OCI-LY3 (cell line): ENCODE data around the gene AFF1.

Experiments
- EZH2phosphoT487 ChIP-seq: fragments of 200-600 bp; shearing (Covaris generic); IDR thresholded peaks from 2 replicates; pipeline ENCODE4 v1.6.1; 2018; ENCODE audit warnings: antibody characterized with exemption, mixed run types, low read depth
- TF ChIP-seq, protein P1 (sequence below): fragments of 200-600, 300-600 bp; sonication (generic); IDR thresholded peaks from 2 replicates; pipeline ENCODE4 v1.5.1; 2014; ENCODE audit warnings: antibody characterized with exemption, low read length, low read depth

DNA sequence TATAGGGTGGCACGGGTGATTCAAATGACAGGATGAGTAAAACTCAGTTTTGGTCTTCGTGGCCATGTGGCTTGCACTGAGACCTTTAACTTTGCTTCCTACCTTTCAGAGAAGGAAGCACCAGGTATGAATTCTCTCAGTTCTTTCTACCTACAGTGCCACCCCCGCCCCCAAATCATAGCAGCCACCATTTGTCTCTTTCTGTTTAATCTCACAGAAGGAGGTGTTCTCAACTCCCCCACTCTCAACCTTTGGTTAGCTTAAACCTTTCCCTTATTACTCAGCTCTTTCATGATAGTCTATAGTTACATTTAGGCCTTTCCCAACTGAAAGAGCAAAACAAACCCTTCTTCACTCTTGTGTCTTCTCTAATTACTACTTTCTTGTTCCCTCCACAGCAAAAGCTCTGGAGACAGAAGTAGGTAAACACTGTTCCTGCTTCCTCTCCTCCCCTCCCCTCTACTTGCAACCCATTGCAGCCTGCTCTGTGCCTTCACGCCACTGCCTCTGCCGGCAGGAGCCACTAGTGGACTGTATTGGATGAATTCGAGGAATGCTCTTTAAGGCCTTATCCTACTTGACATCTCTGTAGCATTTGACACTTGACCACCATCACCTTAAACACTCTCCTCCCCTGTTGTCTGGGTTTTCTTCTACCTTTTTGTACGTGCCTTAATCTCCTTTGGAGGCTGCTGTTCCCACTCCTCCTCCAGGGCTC is 123.7 kb downstream of the AFF1 start:
- TF ChIP-seq EZH2phosphoT487 = no peak
- TF ChIP-seq, protein P1, sequence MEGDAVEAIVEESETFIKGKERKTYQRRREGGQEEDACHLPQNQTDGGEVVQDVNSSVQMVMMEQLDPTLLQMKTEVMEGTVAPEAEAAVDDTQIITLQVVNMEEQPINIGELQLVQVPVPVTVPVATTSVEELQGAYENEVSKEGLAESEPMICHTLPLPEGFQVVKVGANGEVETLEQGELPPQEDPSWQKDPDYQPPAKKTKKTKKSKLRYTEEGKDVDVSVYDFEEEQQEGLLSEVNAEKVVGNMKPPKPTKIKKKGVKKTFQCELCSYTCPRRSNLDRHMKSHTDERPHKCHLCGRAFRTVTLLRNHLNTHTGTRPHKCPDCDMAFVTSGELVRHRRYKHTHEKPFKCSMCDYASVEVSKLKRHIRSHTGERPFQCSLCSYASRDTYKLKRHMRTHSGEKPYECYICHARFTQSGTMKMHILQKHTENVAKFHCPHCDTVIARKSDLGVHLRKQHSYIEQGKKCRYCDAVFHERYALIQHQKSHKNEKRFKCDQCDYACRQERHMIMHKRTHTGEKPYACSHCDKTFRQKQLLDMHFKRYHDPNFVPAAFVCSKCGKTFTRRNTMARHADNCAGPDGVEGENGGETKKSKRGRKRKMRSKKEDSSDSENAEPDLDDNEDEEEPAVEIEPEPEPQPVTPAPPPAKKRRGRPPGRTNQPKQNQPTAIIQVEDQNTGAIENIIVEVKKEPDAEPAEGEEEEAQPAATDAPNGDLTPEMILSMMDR = no peak
